ENCODE measurements around the gene PWWP3B.

GRCh38 chrX:106201502-106202178 lies 33.5 kb downstream of the PWWP3B start:
- TF ChIP-seq RAD21 (IDR thresholded peaks at IDR 0.05; ENCODE audit: low read length) = no peak
- TF ChIP-seq CTCF (IDR thresholded peaks at IDR 0.05) = no peak
- no peak for TF ChIP-seq MAX (IDR thresholded peaks at IDR 0.05; ENCODE audit: low read depth)
- no peak for TF ChIP-seq YY1 (IDR thresholded peaks at IDR 0.05; ENCODE audit: low read depth)
- no peak for TF ChIP-seq RCOR1 (IDR thresholded peaks at IDR 0.05; ENCODE audit: low read length)
- TF ChIP-seq, protein P1, sequence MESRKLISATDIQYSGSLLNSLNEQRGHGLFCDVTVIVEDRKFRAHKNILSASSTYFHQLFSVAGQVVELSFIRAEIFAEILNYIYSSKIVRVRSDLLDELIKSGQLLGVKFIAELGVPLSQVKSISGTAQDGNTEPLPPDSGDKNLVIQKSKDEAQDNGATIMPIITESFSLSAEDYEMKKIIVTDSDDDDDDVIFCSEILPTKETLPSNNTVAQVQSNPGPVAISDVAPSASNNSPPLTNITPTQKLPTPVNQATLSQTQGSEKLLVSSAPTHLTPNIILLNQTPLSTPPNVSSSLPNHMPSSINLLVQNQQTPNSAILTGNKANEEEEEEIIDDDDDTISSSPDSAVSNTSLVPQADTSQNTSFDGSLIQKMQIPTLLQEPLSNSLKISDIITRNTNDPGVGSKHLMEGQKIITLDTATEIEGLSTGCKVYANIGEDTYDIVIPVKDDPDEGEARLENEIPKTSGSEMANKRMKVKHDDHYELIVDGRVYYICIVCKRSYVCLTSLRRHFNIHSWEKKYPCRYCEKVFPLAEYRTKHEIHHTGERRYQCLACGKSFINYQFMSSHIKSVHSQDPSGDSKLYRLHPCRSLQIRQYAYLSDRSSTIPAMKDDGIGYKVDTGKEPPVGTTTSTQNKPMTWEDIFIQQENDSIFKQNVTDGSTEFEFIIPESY (IDR thresholded peaks at IDR 0.05; ENCODE audit: borderline replicate concordance, low read depth) = no peak
- TF ChIP-seq, protein P2, sequence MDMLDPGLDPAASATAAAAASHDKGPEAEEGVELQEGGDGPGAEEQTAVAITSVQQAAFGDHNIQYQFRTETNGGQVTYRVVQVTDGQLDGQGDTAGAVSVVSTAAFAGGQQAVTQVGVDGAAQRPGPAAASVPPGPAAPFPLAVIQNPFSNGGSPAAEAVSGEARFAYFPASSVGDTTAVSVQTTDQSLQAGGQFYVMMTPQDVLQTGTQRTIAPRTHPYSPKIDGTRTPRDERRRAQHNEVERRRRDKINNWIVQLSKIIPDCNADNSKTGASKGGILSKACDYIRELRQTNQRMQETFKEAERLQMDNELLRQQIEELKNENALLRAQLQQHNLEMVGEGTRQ (IDR thresholded peaks at IDR 0.05; ENCODE audit: borderline replicate concordance, low read depth, low read length) = no peak
- TF ChIP-seq SMC3 (IDR thresholded peaks at IDR 0.05; ENCODE audit: low read depth, low read length) = no peak
- no peak for TF ChIP-seq GATA2 (CRISPR knock-in tag; IDR thresholded peaks at IDR 0.05)
- TF ChIP-seq, protein P3, sequence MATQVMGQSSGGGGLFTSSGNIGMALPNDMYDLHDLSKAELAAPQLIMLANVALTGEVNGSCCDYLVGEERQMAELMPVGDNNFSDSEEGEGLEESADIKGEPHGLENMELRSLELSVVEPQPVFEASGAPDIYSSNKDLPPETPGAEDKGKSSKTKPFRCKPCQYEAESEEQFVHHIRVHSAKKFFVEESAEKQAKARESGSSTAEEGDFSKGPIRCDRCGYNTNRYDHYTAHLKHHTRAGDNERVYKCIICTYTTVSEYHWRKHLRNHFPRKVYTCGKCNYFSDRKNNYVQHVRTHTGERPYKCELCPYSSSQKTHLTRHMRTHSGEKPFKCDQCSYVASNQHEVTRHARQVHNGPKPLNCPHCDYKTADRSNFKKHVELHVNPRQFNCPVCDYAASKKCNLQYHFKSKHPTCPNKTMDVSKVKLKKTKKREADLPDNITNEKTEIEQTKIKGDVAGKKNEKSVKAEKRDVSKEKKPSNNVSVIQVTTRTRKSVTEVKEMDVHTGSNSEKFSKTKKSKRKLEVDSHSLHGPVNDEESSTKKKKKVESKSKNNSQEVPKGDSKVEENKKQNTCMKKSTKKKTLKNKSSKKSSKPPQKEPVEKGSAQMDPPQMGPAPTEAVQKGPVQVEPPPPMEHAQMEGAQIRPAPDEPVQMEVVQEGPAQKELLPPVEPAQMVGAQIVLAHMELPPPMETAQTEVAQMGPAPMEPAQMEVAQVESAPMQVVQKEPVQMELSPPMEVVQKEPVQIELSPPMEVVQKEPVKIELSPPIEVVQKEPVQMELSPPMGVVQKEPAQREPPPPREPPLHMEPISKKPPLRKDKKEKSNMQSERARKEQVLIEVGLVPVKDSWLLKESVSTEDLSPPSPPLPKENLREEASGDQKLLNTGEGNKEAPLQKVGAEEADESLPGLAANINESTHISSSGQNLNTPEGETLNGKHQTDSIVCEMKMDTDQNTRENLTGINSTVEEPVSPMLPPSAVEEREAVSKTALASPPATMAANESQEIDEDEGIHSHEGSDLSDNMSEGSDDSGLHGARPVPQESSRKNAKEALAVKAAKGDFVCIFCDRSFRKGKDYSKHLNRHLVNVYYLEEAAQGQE (IDR thresholded peaks at IDR 0.05; ENCODE audit: low read depth, low read length) = no peak
- no peak for TF ChIP-seq EP300 (IDR thresholded peaks at IDR 0.05; ENCODE audit: borderline replicate concordance in 1 of 2, low read depth in 1 of 2, low read length in 1 of 2)
- TF ChIP-seq TEAD4 (IDR thresholded peaks at IDR 0.05; ENCODE audit: borderline replicate concordance, insufficient read depth) = no peak
- no peak for TF ChIP-seq GABPA (IDR thresholded peaks at IDR 0.05; ENCODE audit: low read depth)
- no peak for TF ChIP-seq SIN3A (IDR thresholded peaks at IDR 0.05; ENCODE audit: borderline replicate concordance, low read depth, low read length)

All from SK-N-SH (cell line).